T follicular helper cell (primary cell): ENCODE measurements around the gene NUDT14.

Source experiments
- DNase-seq: peaks from one replicate; pipeline ENCODE4 v3.0.0-alpha.2; 2020; ENCODE audit warnings: low read depth

NUDT14 gene

DNA sequence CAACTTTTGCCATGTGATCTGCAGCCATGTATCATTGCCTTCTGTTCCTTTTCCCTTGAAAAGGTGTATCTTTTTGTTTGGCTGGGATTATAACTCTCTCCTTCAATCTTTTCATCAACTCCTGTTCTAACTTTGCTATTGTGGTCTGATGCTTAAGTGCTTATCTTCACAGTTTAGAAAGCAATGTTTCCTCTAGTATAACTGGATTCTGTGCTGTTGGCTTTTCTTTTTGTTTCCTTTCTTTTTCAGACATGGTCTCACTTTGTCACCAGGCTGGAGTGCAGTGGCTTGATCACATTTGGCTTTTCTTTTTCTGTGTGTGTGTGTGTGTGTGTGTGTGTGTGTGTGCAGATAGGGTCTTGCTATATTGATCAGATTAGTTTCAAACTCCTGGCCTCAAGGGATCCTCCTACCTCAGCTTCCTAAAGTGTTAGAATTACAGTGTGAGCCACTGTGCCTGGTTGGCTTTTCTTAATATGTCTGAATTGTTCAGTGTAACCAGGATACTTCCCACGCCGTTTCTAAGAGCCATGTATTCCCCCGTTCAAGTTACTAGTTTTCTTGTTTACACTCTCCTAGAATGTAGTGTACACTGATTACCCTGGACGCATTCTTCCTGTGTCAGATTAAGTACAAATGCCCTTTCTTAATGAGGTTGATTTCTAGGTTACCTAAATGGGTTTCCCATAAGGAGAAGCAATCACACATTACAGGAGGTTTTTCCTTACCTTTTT lies 48.0 kb downstream of the NUDT14 start:
- no peak for DNase-seq

DNA sequence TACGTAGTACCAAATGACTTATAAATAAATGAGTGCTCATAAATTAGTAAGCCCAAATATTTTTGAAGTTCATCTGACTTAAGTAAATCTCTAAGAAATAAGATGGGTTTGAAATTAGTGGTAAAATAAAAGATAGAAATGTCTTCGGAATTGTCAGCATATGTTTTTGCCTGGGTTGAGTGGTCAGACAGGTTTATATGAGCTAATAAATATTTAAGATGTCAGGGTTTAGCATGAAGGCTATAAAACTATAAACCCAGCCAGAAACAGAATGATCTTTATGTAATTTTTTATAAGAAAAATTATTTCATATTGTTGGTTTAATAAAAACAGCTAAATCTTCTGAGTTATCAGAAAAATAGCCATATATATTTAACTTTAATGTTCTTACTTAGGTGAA lies 49.9 kb downstream of the NUDT14 start:
- DNase-seq, result no peak

DNA sequence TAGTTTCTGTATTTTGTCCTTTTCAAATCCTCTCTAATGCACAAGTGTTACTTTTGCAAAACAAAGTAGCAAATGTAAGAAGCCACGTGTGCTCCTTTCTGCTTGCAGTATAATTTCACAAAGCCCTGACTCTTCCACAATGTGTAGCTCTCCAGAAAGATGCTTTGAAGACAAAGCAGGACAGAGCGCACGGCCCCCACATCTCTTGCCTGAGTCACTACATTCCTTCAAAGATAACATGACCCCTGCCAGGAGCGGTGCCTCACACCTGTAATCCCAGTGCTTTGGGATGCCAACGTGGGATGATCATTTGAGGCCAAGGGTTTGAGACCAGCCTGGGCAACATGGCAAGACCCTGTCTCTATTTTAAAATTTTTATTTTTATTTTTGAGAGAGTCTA lies 53.1 kb downstream of the NUDT14 start:
- no peak for DNase-seq

- no peak for DNase-seq
Observed at GRCh38 chr14:105126981-105127329, 54.2 kb downstream of the NUDT14 start.

DNA sequence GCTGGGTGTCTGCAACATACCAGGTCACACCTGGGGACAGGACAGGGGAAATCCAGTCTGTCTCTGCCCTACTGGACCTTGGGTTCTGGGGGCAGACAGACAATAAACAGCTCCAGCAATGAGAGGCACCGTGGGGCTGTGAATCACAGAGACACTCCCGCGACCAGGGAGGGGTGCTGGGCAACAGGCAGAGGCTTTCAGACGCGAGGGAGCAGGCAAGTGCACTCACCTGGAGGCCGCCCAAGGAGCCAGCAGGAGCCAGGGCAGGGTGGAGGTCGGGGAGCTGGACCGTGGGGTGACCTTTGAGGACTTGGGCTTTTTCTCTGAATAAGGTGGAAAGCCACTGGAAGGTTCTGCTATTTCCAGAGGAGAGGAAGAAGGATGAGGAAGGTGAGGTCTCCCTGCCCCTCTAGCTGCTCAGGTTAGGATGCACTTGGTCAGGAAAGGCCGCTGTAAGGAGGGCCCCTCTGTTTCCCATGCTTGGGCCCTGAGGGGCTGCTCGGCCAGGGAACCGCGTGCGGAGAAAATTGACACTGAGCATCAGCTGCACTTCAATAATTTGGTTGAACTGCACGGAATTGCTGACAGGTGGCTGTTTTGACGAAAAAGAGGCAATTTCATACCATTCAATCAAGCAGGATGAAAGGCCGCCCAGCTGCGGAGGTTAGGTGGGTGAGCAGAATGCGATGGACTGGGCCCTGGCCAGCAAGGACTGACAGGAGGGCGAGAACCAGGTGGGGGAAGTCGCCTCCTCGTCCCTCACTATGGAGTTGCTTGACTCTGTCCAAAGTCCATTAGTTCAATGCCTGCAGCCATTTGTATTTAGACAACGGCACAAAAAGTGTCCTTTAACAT lies 54.8 kb downstream of the NUDT14 start:
- DNase-seq, result no peak

DNA sequence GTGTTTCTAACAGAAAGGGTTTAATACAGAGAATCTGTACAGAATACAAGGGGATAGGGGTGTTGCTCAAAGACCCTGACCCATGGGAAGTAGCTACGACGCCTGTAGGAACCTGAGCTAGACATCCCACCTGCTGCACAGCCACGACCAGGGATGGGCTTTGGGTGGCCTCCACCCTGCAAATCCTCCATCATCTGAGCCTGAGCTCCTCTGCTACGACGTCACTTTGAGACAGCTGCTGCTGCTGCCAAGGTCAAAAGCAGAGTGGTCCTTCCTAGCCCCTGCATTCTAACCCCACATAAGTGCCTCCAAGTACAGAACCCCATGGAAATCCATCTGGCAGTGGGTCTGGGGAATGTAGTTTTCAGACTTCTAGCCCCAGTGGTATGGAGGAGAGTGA lies 56.3 kb downstream of the NUDT14 start:
- no peak for DNase-seq

DNA sequence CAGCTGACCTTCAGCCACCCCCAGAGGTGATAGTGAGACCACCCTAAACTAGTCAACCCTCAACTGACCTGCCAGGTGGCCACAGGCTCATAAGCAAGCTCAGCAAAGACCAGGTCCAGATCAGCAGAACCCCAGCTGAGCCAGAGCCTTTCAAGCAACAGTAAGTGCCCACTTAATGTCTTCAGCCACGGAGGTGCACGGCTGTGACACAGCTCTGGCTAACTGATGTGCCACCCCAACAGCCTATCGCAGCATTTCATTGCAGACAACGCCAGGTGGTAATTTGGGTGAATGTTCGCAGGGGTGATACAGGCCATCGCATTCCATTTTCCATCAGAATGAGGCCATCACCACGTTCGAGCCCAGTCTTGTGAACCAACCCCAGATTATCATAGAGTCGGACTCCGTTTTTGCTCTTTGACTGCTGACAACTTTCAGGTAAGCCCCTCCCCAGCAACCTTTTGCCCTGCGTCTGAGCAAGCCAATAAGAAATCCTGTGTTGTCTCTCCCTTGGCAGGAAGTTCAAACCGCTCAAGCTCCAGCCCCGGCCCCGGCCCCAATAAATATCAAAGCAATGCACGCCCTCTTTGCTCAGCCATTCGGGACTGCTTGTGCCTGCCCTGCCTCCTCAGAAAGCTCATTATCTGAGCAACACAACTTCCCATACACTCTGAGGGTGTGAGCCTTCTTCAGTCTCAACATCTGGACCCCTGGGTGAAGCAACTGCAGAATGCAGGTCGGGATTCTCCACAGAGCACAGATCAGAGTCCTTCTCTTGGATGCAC lies 56.9 kb downstream of the NUDT14 start:
- no peak for DNase-seq

- no peak for DNase-seq
Observed at GRCh38 chr14:105123064-105123665, 57.9 kb downstream of the NUDT14 start.
